Ovary (tissue), 9 donors: Measurements from ENCODE around the gene GLB1L2. TPM values are rescaled to one million over a fixed set of nuclear protein-coding genes. Genes with fewer than 3 reads are reported as not detected.

Source experiments
- DNase-seq, 5 donors: peaks; one replicate each; pipeline ENCODE4 v3.0.0-alpha.2; 2019 to 2020
- H3K27ac ChIP-seq, 2 donors: fragments of 200-600 bp; one replicate each; pipeline versions ENCODE4 v1.5.1 to v1.8.0; 2019 to 2022
- H3K27me3 ChIP-seq: fragments of 200-600 bp; one replicate; pipeline ENCODE4 v1.8.0; 2022
- H3K36me3 ChIP-seq: fragments of 200-600 bp; sonication (generic); one replicate; pipeline ENCODE4 v1.5.1; 2019
- H3K4me1 ChIP-seq: one replicate; pipeline ENCODE4 v1.8.1; 2013; ENCODE audit warnings: mild to moderate bottlenecking, moderate library complexity; ENCODE audit not compliant: insufficient read depth
- H3K4me3 ChIP-seq: fragments of 200-600 bp; sonication (generic); one replicate; pipeline ENCODE4 v1.5.1; 2017
- H3K9me3 ChIP-seq, 2 donors: fragments of 200-600 bp in 1 of 2; sonication (generic) in 1 of 2; one replicate each; pipeline versions ENCODE4 v1.5.1 to v1.8.1; 2013 to 2019; ENCODE audit warnings: mild to moderate bottlenecking in 1 of 2, moderate library complexity in 1 of 2
- EP300 ChIP-seq: sonication (generic); formaldehyde crosslinking; IDR thresholded peaks from one replicate; pipeline ENCODE4 v1.6.1; 2017; ENCODE audit warnings: antibody characterized with exemption
- POLR2A ChIP-seq: fragments of 450-650 bp; IDR thresholded peaks from one replicate; pipeline ENCODE4 v1.6.1; 2017; ENCODE audit warnings: antibody characterized with exemption, mild to moderate bottlenecking, moderate library complexity
- WGBS, 3 donors: extraction: QIAGEN DNeasy Blood & Tissue Kit in 1 of 3; methylation state at CpG; one replicate each; pipeline versions ENCODE4 v1.1.5 to v1.1.7; 2013 to 2017; 5-methylcytosine and 5-hydroxymethylcytosine counted together
- intact Hi-C, 4 donors: fragments of 100-400 bp; cut with DNase I; formaldehyde crosslinking; loops; one replicate each; pipeline versions ENCODE4 v1.11.0 to v1.15.1; 2022 to 2023
- polyA plus RNA-seq, 2 donors: library from polyadenylated mRNA; stranded (reverse); fragments of 200-250 nt in 1 of 2; fragments of 350-450 nt in 1 of 2; fragmentation: Illumina TruSeq in 1 of 2; extraction: RNeasy Lipid Tissue Mini Kit (QIAGEN cat#74804) in 1 of 2; gene quantifications; one replicate each; pipeline ENCODE4 v1.2.3, GENCODE V29; 2013 to 2014
- total RNA-seq, 7 donors: library from RNA; depleted of rRNA in 2 of 7; stranded (reverse); fragments of >200 nt in 2 of 7; fragmentation: NEBNext Ultra II Directional in 3 of 7; extraction: Animal tissue kit (Norgen Biotek cat#: 25700) in 3 of 7; gene quantifications; one replicate each; pipeline versions ENCODE4 v1.1.0 to v1.2.4, GENCODE V29; 2016 to 2023
- TF ChIP-seq, protein P1 (sequence below), 3 donors: fragments of 450-650 bp in 2 of 3; fragments of 200-600 bp in 1 of 3; IDR thresholded peaks; one replicate each; pipeline versions ENCODE4 v1.5.1 to v1.8.0; 2016 to 2022; ENCODE audit warnings: antibody characterized with exemption in 3 of 3, mild to moderate bottlenecking in 1 of 3
- donor health status: DM: no; HTN: no; CAD: no; lungs with moderate emphysema.
- donor health status: DM: no; HTN: no; CAD: no.
- donor health status: Bipolar disorder and iron deficiency.
- donor health status: DM: yes; HTN: yes; CAD: no.
- donor health status: DM: no; HTN: no; CAD: no.
- donor health status: DM: yes; HTN: yes; CAD: no.

GLB1L2 gene
- total and polyA plus RNA-seq, 9 donors, result 9.8 to 24.6 (median 15.6) TPM

- Histone ChIP-seq H3K36me3 (no peaks in the 10 kb centered on the region), H3K4me1 (peaks cover 14% of the 10 kb centered on the region), H3K27ac (no peak overlapping the region), H3K9me3 (no peaks in the 10 kb centered on the region), H3K27me3 (no peaks in the 10 kb centered on the region), H3K4me3 (no peak overlapping the region)
- TF ChIP-seq, protein P1, sequence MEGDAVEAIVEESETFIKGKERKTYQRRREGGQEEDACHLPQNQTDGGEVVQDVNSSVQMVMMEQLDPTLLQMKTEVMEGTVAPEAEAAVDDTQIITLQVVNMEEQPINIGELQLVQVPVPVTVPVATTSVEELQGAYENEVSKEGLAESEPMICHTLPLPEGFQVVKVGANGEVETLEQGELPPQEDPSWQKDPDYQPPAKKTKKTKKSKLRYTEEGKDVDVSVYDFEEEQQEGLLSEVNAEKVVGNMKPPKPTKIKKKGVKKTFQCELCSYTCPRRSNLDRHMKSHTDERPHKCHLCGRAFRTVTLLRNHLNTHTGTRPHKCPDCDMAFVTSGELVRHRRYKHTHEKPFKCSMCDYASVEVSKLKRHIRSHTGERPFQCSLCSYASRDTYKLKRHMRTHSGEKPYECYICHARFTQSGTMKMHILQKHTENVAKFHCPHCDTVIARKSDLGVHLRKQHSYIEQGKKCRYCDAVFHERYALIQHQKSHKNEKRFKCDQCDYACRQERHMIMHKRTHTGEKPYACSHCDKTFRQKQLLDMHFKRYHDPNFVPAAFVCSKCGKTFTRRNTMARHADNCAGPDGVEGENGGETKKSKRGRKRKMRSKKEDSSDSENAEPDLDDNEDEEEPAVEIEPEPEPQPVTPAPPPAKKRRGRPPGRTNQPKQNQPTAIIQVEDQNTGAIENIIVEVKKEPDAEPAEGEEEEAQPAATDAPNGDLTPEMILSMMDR (IDR thresholded peaks at IDR 0.05), result no peak
- TF ChIP-seq POLR2A (no peak), EP300 (no peak)
- WGBS, 3 donors, result 66 to 90% (median 85%) methylated on average over 4 of the region's 4 CpGs
- peak in 1 of 5 donors; percentile 3 for DNase-seq
- intact Hi-C loops, result no loop called here
Measured at GRCh38 chr11:134345237-134345550, 13.4 kb downstream of the GLB1L2 start.

DNA sequence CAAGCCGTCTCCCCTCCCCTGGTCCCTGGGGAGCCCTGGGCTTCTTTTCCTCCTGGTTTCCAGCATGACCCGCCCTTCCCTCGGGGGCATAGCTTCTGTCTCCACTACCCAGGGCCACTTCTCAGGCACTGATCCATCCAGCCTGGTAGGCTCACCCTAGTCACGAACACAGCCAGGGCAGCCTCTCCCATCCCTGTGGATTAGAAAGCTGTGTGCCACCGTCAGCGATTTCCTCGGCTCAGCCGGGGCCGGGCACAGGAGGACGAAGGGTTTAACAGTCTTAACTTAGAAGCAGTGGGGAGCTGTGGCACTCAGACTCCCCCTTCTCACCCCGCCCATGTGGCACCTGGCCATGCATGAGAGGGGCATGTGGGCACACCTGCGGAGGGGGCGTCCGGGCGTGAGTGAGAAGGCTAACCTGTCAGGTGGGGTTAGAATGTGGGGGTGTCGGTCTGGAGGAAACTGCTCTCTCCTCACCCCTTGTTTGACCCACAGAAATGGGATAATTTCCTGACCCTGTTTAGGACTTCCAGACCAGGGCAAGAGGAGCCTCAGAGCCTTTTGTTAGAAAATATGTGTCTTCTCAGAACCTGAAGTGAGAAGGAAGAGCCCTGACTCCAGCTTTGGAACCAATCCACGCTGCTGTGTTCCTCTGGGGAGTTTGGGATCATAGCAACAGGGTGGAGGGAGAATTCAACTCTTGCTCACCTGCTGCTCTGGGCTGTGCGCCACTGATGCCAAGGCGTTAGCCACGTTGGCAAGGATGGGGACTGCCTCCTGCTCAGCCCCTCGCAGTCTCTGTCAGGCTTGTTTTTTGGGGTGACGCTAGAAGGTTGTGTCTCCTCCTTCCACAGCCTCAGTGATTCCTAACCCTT, 14.6 kb downstream of the GLB1L2 start:
- no peak for TF ChIP-seq POLR2A
- TF ChIP-seq, protein P1 (IDR thresholded peaks at IDR 0.05), result no peak
- no peak for TF ChIP-seq EP300
- no peaks in the 10 kb centered on the region for H3K9me3 ChIP-seq
- no peaks in the 10 kb centered on the region for H3K36me3 ChIP-seq
- intact Hi-C loops, result no loop called here
- DNase-seq, result peak in 3 of 5 donors; percentile 13 to 55 (median 17)
- H3K4me1 ChIP-seq, result peaks cover 11% of the 10 kb centered on the region
- 31 to 50% (median 43%) methylated on average over 22 of the region's 22 CpGs for WGBS, 3 donors
- no peak overlapping the region for H3K4me3 ChIP-seq
- H3K27ac ChIP-seq, result no peak overlapping the region
- H3K27me3 ChIP-seq, result no peaks in the 10 kb centered on the region

GRCh38 chr11:134346976-134347350, 15.2 kb downstream of the GLB1L2 start:
- H3K36me3 ChIP-seq, result no peaks in the 10 kb centered on the region
- peak in 2 of 5 donors; percentile 4 to 11 for DNase-seq

DNA sequence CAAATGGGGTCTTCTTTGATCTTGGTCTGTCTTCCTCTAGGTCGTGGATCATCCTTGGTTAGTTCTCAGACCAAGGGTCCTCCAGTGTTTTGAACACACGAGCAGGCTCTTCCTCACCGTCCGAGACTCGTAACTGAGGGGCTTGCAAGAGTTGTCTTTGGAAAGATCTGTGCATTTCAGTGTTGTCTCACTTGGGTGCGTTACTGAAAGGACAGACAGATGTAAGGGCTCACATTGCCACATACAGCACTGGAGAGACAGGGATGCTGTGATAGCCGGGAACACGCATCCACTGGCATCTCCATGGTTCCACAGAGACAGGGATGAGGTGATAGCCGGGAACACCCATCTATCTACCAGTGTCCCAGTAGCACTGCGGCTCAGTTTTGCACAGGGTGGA, 15.7 kb downstream of the GLB1L2 start:
- Histone ChIP-seq H3K27ac (no peak overlapping the region), H3K9me3 (no peaks in the 10 kb centered on the region), H3K27me3 (no peaks in the 10 kb centered on the region), H3K4me1 (peaks cover 11% of the 10 kb centered on the region), H3K4me3 (no peak overlapping the region), H3K36me3 (no peaks in the 10 kb centered on the region)
- WGBS, 3 donors, result 85 to 95% (median 91%) methylated on average over 10 of the region's 10 CpGs
- TF ChIP-seq POLR2A (no peak), EP300 (no peak)
- TF ChIP-seq, protein P1 (IDR thresholded peaks at IDR 0.05), result no peak
- intact Hi-C loops, result no loop called here
- peak in 2 of 5 donors; percentile 1 to 6 for DNase-seq

More at GRCh38 chr11:134346976-134347350, 15.2 kb downstream of the GLB1L2 start:
- intact Hi-C loops, result no loop called here
- H3K4me3 ChIP-seq, result no peak overlapping the region
- H3K4me1 ChIP-seq, result peaks cover 11% of the 10 kb centered on the region
- no peak overlapping the region for H3K27ac ChIP-seq
- no peaks in the 10 kb centered on the region for H3K9me3 ChIP-seq
- WGBS, 3 donors, result 64 to 80% (median 76%) methylated on average over 5 of the region's 5 CpGs
- TF ChIP-seq POLR2A, result no peak
- TF ChIP-seq EP300, result no peak
- TF ChIP-seq, protein P1 (IDR thresholded peaks at IDR 0.05), result no peak
- no peaks in the 10 kb centered on the region for H3K27me3 ChIP-seq
